MM.1S (cell line): ENCODE measurements around the gene TUFT1.

Source experiments
- CTCF ChIP-seq: fragments of 300-600 bp; sonication (generic); IDR thresholded peaks from 2 replicates; pipeline ENCODE4 v1.5.1; 2016; ENCODE audit warnings: antibody characterized with exemption, low read length, mixed read lengths
- EZH2 ChIP-seq: fragments of 300-600 bp; sonication (generic); optimal IDR thresholded peaks from 2 replicates; pipeline ENCODE3; 2017; ENCODE audit warnings: low read depth, mild to moderate bottlenecking, antibody characterized with exemption, low read length, mixed read lengths
- EZH2phosphoT487 ChIP-seq: fragments of 300-600 bp; sonication (generic); IDR thresholded peaks from 2 replicates; pipeline ENCODE4 v1.6.1; 2018; ENCODE audit warnings: antibody characterized with exemption, low read length

- TF ChIP-seq CTCF (no peak), EZH2 (no peak), EZH2phosphoT487 (no peak)
Observed at GRCh38 chr1:151510020-151510405, 30.1 kb upstream of the TUFT1 start.
